Thyroid gland (tissue), 4 donors: ENCODE results near the gene STOX2.

ENCODE experiments used
- CTCF ChIP-seq, 6 experiments: fragments of 200-600 bp in 3 of 6; fragments of 450-650 bp in 3 of 6; sonication (generic) in 3 of 6; IDR thresholded peaks; one replicate each; pipeline ENCODE4 v1.5.1; 2016 to 2019; ENCODE audit warnings: antibody characterized with exemption in 6 of 6, mild to moderate bottlenecking in 2 of 6, inconsistent platforms in 1 of 6, moderate library complexity in 1 of 6
- POLR2A ChIP-seq, 2 donors: fragments of 450-650 bp; IDR thresholded peaks; one replicate each; pipeline ENCODE4 v1.6.1; 2017; ENCODE audit warnings: antibody characterized with exemption in 2 of 2, mild to moderate bottlenecking in 2 of 2, moderate library complexity in 1 of 2

GRCh38 chr4:183945741-183946140 is 40.6 kb downstream of the STOX2 start:
- TF ChIP-seq CTCF (IDR thresholded peaks at IDR 0.05) (no peak), POLR2A (IDR thresholded peaks at IDR 0.05) (no peak)
